Panc1 (cell line): ENCODE data around the gene STK35.

ENCODE experiments used
- CTCF ChIP-seq: fragments of 450-650 bp; IDR thresholded peaks from 2 replicates; pipeline ENCODE4 v1.5.1; 2017; ENCODE audit warnings: mild to moderate bottlenecking
- POLR2AphosphoS5 ChIP-seq: IDR thresholded peaks from 2 replicates; pipeline ENCODE4 v1.6.1; 2012; ENCODE audit warnings: mild to moderate bottlenecking, low read depth, low read length, moderate library complexity
- REST ChIP-seq, 2 experiments: IDR thresholded peaks; 2 replicates each; pipeline ENCODE4 v1.6.1; 2011 to 2012; ENCODE audit warnings: low read depth in 2 of 2, control low read depth in 1 of 2, low read length in 1 of 2, mild to moderate bottlenecking in 1 of 2, moderate library complexity in 1 of 2; ENCODE audit not compliant: insufficient read depth in 1 of 2

- TF ChIP-seq POLR2AphosphoS5: no peak
- TF ChIP-seq REST (IDR thresholded peaks at IDR 0.05; ENCODE audit: insufficient read depth in 1 of 2, low read depth in 2 of 2, low read length in 1 of 2): no peak
- no peak for TF ChIP-seq CTCF
These were observed 14.6 kb upstream of the STK35 start for GRCh38 chr20:2086980-2087377.
